Suprapubic skin (tissue), 4 donors: ENCODE data around the gene TASP1.

Source experiments
- EP300 ChIP-seq: sonication (generic); formaldehyde crosslinking; IDR thresholded peaks from one replicate; pipeline ENCODE4 v1.6.1; 2017; ENCODE audit warnings: antibody characterized with exemption
- POLR2A ChIP-seq, 2 donors: fragments of 450-650 bp; IDR thresholded peaks; one replicate each; pipeline ENCODE4 v1.6.1; 2017; ENCODE audit warnings: antibody characterized with exemption in 2 of 2, mild to moderate bottlenecking in 2 of 2, moderate library complexity in 2 of 2
- POLR2AphosphoS5 ChIP-seq, 3 donors: sonication (generic); formaldehyde crosslinking; IDR thresholded peaks; one replicate each; pipeline ENCODE4 v1.6.1; 2017; ENCODE audit warnings: antibody characterized with exemption in 3 of 3
- TF ChIP-seq, protein P1 (sequence below), 2 donors: fragments of 200-600 bp in 1 of 2; fragments of 450-650 bp in 1 of 2; sonication (generic) in 1 of 2; IDR thresholded peaks; one replicate each; pipeline ENCODE4 v1.5.1; 2016 to 2019; ENCODE audit warnings: antibody characterized with exemption in 2 of 2, mild to moderate bottlenecking in 1 of 2, moderate library complexity in 1 of 2

DNA sequence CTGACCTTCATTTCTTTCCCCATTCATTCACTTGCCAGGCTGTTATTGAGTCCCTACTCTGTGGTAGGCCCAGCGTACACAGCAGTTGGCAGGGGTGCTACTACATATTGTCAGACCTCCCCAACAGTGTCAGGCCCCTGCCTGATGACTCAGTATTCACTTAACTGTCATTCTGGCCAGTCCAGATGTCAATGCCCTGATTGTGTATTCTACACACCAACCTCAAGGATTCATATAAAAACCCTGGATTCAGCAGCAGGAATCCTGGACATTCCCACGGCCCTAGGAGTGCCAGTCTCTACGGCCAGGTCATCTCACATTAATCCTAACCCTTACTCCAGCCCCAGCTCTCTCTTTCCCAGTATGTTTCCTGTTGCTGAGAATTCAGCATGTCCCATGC is 151.5 kb downstream of the TASP1 start:
- TF ChIP-seq, protein P1, sequence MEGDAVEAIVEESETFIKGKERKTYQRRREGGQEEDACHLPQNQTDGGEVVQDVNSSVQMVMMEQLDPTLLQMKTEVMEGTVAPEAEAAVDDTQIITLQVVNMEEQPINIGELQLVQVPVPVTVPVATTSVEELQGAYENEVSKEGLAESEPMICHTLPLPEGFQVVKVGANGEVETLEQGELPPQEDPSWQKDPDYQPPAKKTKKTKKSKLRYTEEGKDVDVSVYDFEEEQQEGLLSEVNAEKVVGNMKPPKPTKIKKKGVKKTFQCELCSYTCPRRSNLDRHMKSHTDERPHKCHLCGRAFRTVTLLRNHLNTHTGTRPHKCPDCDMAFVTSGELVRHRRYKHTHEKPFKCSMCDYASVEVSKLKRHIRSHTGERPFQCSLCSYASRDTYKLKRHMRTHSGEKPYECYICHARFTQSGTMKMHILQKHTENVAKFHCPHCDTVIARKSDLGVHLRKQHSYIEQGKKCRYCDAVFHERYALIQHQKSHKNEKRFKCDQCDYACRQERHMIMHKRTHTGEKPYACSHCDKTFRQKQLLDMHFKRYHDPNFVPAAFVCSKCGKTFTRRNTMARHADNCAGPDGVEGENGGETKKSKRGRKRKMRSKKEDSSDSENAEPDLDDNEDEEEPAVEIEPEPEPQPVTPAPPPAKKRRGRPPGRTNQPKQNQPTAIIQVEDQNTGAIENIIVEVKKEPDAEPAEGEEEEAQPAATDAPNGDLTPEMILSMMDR (IDR thresholded peaks at IDR 0.05), result no peak
- TF ChIP-seq POLR2AphosphoS5 (IDR thresholded peaks at IDR 0.05) (no peak), EP300 (no peak), POLR2A (IDR thresholded peaks at IDR 0.05) (no peak)
